GF-D8 (cell line): ENCODE measurements around the gene TTC39B.

Experiments
- DNase-seq: peaks from one replicate; lab custom pipeline; 2025; lab: John Stamatoyannopoulos, UW

The TTC39B gene

DNA sequence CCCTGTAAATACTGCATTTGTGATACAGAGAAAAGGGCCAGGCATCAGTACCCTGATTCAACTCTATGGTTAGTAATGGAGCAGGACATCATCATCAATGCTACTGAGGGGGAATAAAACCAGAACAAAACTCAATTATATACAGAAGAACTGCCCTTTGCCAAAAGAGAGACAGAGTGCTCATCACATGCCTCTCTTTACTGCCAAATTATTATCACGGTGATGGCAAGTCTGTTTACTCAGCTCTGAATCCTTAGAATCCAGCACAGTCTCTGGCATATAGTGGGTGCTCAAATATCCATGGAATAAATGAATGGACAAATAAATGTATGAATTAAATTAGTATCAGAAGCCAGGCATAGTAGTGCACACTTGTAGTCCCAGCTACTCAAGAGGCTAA lies 130.2 kb downstream of the TTC39B start:
- DNase-seq: no peak

DNA sequence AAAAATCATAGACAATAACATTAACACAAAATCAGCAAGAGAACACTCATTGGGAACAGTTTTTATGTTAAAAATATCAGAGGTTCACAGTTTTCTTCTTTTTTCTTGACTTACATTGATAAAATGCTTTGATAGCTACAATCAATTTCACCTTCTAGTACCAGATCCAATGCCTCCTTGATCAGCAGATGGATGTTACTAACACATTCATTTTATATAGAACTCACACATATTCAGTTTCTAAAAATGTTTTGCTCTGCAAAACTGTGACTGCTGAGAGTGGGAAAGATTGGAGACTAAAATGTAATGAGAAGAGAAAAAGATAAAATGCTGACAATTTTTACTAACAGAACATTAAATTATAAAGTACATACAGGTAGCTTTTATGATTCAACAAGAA lies 143.1 kb downstream of the TTC39B start:
- DNase-seq: no peak

DNA sequence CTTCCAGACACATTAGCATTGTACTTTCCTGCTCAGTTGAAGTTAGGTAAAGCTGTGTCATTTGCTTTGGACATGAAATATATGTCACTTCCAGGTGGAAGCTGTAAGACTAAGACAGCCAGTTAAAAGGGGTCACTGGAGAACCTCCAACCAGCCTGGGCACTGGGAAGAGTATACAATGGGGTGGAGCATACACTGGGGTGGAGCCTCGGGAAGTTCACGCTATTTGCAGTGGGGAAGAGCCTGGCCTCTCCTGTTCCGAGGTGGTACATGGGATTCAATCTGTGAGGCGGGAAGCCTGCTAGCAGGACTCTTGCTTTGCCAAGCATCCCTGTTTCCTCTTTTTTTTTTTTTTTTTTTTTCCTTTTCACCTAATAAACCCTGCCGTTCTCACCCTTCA lies 145.3 kb downstream of the TTC39B start:
- no peak for DNase-seq

DNA sequence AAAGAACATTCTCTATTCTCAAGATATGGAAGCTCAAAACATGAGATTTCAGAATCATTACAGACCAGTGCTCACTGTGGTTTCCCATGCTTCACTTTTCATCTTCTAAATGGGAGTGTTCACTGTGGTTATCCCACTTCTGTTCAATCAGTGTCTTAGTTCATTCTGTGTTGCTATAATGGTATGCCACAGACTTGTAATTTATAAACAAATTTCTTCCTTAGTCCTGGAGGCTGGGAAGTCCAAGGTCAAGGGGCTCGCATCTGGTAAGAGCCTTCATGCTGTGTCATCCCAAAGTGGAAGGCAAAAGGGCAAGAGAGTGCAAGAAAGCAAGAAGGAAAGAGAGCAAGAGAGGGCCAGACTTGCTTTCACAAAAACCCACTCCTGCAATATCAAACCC lies 146.3 kb downstream of the TTC39B start:
- no peak for DNase-seq

DNA sequence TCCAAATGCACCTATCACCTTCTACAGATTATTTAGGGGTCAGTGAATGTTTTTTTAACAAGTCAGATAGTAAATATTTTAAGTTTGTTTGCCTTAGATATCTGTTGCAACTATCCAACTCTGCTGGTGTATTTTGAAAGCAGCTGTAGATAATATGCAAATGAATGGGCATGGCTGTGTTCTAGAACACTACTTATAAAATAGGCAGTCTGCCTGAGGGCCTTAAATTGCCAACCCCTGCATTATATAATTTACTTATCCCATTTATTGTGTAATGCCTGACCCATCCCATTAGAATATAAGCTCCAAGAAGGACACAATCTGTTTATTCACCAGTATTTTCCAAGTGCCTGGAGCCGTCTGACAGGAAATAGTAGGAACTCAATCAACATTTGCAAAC lies 149.0 kb downstream of the TTC39B start:
- no peak for DNase-seq

DNA sequence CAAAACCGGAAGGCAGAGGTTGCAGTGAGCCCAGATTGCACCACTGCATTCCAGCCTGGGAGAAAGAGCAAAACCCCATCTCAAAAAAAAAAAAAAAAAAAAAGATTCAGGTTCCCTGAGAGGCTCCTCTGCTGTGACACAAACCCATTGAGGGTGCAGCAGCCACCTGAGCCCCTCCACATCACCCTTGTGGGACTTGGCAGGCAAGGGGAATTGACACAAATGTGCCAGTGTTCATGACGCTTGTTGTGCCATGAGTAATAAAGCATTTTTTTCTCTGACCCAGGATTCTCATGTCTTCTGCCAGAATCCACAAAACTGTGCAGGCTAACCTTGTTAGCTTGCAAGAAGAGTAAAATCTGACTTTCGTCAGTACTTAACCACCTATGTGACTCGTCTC lies 149.6 kb downstream of the TTC39B start:
- DNase-seq: no peak

DNA sequence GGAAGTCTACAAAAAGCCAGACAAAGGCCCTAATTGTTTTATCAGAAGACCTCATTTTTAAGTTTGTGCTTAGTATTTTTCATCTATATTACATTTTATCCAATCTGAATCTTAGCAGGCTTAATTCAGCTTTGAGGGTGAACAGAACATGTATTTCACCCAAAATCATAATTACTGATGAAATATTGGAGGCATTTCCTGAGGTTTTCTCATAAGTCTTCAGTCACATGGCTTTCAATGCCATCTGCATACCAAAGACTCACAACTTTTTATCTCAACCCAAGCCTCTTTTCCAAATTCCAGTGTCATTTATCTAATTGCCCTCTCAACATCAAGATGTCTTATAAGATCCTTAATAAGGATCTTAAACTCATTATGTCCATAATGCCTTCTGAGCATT lies 150.8 kb downstream of the TTC39B start:
- DNase-seq: no peak

DNA sequence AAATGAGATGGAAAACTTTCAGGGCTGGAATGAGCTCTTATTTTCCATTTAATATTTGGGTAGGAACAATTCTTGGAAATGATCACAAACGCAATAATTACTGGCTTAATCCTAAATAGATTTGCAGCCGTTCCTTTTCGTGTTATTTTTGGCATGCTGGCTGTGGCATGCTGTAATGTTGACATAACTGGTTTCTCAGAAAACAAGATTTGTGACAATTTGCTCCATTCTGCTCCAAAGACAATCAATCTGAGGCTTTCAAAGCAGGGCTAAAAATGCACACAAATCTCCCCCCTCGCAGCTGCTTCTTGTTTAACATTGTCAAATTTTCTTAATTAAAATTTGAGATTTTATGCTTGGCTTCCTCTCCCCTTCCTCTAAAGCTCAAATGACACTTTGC lies 151.2 kb downstream of the TTC39B start:
- DNase-seq: no peak

DNA sequence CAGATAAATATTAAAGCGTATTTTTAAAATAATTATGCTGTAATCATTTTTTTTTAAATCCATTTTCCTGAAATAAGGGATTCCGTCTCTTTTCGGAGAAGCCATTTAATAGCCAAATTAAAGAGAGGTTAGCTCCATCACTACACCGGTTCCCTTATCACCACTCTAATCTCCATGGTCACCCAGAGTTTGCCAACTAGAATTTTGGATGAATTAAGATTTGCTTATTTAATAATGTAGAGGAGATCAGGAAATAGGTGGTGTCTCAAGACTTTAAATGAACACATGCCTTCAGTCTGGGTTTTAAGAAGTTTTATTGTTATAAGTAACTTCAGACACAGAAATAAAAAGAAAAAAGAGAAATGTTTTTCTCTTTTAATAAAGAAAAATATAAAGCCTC lies 151.7 kb downstream of the TTC39B start:
- no peak for DNase-seq

DNA sequence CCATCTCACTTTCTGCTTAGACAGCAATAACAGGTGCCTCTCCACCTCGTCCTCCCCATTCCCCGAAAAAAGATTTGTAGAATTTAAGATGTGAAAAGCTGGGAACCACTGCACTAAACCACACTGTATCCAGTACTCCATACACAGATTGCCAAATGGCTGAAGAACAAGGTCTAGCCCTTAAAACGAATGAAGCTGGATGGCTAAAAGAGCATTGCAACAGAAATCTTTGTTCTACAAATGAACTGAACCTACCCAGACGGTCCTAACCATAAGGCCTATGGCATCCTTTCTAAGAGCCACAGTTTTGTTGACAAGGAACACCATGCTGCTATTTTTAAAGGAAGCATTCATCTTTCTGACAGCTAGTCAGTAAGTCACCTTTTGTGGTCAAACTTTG lies 152.3 kb downstream of the TTC39B start:
- no peak for DNase-seq

DNA sequence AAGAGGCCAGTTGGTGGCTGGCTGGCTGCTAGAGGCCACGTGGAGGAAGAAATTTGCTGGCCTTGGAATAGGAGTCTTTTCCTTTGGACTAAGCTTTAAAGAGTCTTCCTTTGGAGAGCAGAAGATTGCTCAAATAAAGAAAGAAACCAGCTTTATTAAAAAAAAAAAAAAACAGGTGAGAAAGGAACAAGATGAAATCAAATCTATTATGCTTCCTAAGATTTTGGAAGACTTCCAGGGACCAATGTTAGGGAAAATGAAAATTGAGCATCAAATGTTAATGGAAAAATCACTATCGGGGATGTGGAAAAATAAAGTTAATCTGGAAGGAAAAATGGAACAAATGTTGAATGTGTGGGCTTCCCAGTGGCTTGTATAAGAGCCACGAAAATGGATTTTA lies 153.1 kb downstream of the TTC39B start:
- DNase-seq: no peak

DNA sequence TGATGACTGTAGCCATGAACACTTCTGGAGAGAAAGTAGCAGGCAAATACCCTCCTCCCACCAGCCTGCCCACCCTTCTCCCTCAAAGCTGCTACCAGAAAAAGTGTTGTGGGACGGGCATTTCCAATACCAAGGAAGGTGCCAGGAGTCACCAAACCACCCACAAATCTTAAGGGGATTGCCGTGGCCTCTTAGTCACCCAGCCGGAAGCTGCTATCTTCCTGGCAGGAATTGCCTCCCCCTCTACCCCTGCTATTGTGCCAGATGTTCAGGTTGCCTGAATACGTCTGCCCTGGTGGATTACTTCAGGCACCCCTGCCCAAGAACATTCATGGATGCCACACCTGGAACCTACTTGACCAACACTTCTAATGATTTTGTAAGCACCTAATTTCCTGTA lies 156.1 kb downstream of the TTC39B start:
- no peak for DNase-seq

DNA sequence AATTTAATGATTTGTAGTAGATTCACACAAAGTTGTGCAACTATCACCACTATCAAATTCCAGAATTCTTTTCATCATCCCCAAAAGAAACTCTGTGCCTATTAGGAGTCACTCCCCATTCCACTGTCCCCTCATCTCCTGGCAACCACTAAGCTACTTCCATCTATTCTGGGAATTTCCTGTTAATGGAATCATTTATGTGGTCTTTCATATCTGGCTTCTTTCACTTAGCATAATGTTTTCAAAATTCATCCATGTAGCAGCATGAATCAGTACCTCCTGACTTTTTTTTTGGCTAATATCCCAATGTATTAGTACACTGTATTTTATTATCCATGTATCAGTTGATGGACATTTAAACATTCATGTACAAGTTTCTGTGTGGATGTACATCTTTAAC lies 157.6 kb downstream of the TTC39B start:
- DNase-seq: no peak

DNA sequence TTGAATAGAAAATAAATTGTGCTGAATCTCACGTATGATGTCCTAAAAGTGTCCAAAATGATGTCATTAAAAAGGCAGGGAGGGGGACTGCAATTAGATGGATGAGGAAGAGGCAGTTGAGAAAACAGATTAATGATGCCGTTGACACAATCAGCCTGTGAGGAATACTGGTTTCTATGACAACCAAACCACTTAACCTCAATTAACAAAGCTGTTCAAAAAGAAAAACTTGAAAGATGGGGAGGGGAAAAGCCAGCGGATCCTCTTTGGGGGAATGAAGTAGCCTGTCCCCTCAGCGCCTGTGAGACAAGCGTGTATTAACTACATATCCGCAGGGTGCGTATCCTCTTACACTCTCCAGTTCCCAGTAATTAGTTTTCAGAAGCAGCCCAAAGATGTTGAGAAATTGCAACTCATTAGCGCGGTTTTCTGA lies 160.7 kb downstream of the TTC39B start:
- DNase-seq: no peak

DNA sequence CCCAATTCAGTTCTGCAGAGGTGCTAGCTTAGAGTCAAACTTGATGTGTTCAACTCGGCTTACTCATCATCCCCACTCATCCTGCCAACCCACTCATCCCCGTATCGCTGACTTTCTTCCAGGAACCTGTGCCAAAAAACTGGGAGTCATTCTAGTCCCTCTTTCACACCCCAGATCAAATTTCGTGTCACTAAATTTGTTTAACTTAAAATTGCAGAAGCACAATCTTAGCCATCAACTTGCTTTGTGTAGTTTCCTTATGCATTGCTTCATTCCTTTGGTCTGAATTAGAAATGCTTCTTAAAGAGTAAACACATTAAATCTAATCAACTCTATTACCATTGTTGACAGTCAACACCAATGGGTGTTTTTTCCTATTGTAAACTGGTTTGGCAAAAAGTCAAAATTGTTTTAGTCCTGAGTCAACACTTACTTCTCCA lies 162.4 kb downstream of the TTC39B start:
- no peak for DNase-seq

DNA sequence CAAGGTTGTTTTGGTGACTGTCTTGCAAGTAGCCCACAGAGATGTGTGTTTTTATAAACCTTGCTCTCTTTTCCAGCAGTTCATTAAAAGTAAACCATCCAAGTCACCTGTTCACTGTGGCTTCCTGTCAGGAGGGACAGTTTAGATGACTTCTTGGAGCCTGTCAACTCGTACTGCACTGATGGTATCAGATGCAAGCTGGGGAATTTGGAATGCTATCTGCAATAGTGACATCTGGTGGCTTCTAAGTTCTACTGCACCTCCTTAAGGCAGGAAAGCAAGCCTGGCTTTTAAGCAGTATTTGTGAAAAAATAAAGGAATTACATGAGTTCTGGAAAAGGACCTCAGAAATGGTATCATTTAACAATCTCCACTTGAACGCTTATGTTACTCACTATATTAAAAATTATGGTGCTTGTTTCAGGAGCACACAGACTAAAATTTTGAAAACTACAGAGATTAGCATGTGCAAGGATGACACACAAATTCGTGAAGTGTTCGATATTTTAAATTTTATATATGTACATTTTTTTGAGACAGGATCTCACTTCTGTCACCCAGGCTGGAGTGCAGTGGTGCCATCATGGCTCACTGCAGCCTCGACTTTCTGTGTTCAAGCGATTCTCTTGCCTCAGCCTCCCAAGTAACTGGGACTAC lies 164.0 kb downstream of the TTC39B start:
- no peak for DNase-seq

DNA sequence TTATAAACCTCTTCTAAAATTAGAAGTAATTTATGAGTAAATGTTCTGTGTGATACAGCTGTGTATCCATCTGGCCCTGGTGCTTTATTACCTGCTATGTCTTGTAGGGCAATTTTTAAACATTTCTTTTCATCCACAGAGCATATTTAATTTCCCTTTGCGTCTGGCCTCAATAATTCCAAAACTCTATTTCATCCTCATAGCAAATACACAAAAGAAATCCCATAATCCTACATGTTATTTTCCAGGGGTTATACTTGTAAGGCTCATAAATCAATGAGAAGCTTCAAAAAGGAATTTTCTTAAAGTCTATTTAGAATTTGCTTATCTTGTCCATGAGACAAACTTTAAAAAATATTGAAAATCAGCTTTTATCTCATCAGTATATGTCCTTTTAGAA lies 167.0 kb downstream of the TTC39B start:
- DNase-seq: no peak

DNA sequence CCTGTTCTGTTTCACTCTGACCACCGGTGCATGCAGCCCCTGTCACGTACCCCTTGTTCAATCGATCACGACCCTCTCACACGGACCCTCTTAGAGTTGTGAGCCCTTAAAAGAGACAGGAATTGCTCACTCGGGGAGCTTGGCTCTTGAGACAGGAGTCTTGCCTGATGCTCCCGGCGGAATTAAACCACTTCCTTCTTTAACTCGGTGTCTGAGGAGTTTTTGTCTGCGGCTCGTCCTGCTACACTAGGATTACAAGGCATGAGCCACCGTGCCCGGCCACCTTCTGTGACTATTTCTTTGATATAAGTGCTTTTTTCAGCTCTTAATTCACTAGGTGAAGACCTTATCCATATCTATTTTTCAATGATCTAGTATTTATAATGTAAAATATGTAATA lies 167.5 kb downstream of the TTC39B start:
- no peak for DNase-seq

DNA sequence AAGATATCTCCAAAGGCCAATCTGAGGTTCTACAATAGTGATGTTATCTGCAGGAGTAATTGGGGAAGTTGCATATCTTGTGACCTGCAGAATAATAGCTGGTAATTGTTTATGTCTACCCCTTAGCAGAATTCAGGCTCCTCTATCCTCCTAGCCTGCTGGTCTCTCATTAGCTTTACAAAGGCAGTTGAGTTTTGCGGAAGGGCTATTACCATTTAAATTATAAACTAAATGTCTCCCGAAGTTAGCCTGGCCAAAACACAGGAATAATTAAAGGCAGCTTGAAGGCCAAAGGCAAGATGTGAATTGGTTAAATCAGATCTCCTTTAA lies 168.7 kb downstream of the TTC39B start:
- DNase-seq: no peak

DNA sequence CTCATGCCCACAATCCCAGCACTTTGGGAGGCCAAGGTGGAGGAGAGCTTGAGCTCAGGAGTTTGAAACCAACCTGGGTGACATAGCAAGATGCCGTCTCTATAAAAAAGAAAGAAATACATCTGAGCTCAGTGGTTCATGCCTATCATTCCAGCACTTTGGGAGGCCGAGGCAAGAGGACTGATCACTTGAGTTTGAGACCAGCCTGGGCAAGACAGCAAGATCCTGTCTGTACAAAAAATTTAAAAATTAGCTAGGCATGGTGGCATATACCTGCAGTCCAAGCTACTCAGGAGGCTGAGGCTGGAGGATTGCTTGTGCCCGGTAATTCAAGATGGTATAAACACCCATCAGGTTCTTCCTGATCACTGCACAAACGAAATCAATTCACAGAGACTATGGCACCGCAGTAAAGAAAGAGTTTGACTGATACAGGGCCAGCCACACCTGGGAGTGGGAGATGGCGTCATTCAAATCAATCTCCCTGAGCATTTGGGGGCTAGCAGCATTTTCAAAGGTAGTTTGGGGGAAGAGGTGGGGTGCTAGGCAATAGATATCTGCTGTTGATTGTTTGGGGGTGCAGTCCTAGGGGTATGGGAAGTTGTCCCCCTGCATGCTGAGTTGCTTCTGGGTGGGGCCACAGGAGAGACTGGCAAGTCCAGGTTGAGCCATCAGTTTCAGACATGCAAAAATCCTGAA lies 169.2 kb downstream of the TTC39B start:
- DNase-seq: no peak

DNA sequence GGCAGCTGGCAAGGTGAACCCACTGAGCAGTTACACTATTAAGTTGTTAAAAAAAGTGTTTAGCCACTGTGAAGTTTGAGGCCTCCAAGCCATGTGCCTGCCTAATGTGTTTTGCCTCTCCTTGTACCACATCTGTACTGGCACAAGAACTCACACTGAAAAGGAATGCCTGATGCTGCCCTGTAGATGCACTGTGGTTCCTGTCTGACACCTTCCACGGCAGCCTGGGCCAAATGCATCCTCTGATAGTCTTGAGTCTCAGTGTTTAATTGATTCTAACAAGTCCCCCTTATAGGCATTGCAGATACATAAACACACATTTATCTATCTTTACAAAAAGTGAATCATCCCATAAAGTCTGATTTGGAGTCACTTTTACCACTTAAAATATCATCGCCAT lies 169.9 kb downstream of the TTC39B start:
- DNase-seq: no peak

DNA sequence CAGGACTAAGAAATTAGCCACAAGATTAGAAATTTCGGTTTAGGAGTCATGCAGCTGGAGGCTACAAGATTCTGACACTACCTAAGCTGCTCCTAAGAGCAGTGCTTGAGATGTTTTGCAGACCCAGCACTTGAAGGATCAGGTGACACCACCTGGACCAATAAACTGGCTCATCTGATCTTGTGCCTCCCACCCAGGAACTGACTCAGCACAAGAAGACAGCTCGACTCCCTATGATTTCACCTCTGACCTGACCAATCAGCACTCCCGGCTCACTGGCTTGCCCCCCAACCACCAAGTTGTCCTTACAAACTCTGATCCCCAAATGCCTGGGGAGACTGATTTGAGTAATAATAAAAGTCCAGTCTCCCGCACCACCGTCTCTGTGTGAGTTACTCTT lies 170.4 kb downstream of the TTC39B start:
- no peak for DNase-seq

DNA sequence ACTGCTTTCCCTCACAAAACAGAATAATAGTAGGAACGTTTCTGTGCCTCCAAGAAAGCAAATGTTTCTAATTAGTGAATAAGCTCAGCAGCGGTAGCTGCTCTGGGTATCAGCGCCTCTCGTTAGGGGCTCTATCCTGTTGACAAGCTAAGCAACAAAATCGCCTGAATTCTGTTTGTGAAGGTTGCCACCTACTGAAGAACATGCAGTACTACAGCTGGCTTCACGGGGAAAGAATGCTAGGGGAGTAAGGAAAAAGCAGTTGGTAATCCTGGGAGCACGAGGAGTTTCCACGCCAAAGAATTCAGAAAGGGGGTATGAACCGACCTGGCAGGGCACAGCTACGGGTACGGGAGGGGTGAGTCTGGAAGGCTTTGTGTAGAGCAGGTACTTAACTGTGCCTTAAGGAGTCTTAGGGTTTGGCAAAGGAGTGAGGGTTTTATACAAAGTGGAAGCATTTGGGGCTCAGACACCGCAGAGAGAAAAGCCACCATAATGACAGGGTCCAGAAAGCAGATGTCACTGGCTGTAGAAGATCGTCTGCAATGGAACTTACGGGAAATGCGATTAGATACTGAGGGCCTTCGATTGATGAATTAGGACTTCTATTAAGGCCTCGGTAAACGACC lies 171.7 kb downstream of the TTC39B start:
- no peak for DNase-seq

DNA sequence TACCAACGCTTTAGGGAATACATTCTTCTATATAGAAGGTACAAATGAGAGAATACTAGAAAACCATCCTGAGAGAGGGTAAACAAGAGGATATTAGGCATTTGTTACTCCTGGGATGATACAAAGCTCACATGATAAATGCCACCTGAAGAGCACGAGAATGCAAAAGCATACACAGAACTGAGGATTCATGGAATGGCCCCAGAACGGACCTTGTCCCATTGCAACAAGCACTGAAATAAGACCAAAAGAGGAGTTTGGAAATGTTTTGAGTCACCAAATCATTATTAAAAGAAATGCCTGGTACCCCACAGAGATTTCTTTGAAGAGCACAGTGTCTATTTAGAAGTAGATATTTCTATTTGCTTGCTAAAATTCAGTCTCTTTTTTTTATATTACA lies 173.5 kb downstream of the TTC39B start:
- DNase-seq: no peak
